K562 (cell line): ENCODE data around the gene CUL3. TPM values are rescaled to one million over a fixed set of nuclear protein-coding genes. Genes with fewer than 3 reads are reported as not detected.

ENCODE experiments used
- CBFA2T2 ChIP-seq: fragments of 450-650 bp; conservative IDR thresholded peaks from 2 replicates; pipeline ENCODE4 v1.6.1; 2017; ENCODE audit warnings: mild to moderate bottlenecking
- CHD1 ChIP-seq: fragments of 200-600 bp; sonication (generic); IDR thresholded peaks from one replicate; pipeline ENCODE4 v1.6.1; 2012; ENCODE audit warnings: mild to moderate bottlenecking, moderate library complexity, low read length, inconsistent platforms
- FOXM1 ChIP-seq, 2 experiments: fragments of 450-650 bp in 1 of 2; sonication (generic) in 1 of 2; formaldehyde crosslinking in 1 of 2; IDR thresholded peaks; 2 replicates each; pipeline versions ENCODE4 v1.6.1 to v1.9.0; 2017 to 2022; ENCODE audit warnings: low read depth in 2 of 2, mild to moderate bottlenecking in 2 of 2, missing genetic modification reagents in 1 of 2, moderate library complexity in 1 of 2
- GMEB1 ChIP-seq: fragments of 250-450 bp; sonication (Bioruptor Pico); IDR thresholded peaks from 2 replicates; pipeline ENCODE4 v1.4.0; 2020; ENCODE audit warnings: mild to moderate bottlenecking
- NFIC ChIP-seq: fragments of 450-650 bp; IDR thresholded peaks from 2 replicates; pipeline ENCODE4 v1.6.1; 2017; ENCODE audit warnings: mild to moderate bottlenecking, inconsistent platforms
- NRF1 ChIP-seq, 2 experiments: fragments of 450-650 bp; IDR thresholded peaks in 1 of 2; conservative IDR thresholded peaks in 1 of 2; 2 replicates each; pipeline ENCODE4 v1.6.1; 2014; ENCODE audit warnings: mild to moderate bottlenecking in 2 of 2
- REST ChIP-seq, 2 experiments: fragments of 450-650 bp; formaldehyde crosslinking in 1 of 2; IDR thresholded peaks; 2 replicates each; pipeline versions ENCODE4 v1.4.0 to v1.6.1; 2014 to 2020; ENCODE audit warnings: mild to moderate bottlenecking in 2 of 2, borderline replicate concordance in 1 of 2, low read depth in 1 of 2
- TFE3 ChIP-seq: fragments of 450-650 bp; formaldehyde crosslinking; IDR thresholded peaks from 2 replicates; pipeline ENCODE4 v1.4.0; 2020; ENCODE audit warnings: mild to moderate bottlenecking, mixed read lengths
- polyA plus RNA-seq, 8 experiments: library from polyadenylated mRNA; depleted of rRNA in 4 of 8; stranded (reverse) in 5 of 8; unstranded in 3 of 8; fragments of >200 nt; fragmentation: Nextera tagmentation in 2 of 8; fragmentation: Illumina TruSeq in 1 of 8; extraction: Ambion mirVana in 2 of 8; extraction: Trizol in 1 of 8; gene quantifications; 2 replicates each; pipeline versions ENCODE4 v1.2.1 to v1.2.3, GENCODE V29; 2011 to 2014; ENCODE audit warnings: inconsistent platforms in 1 of 8, missing spikeins in 1 of 8
- total RNA-seq, 7 experiments: library from RNA; depleted of rRNA in 6 of 7; stranded (reverse); fragments of >200 nt in 6 of 7; fragmentation: Illumina TruSeq in 2 of 7; extraction: Trizol in 2 of 7; gene quantifications; 2 replicates each; pipeline versions ENCODE4 v1.2.1 to v1.2.3, GENCODE V29; 2011 to 2021; ENCODE audit warnings: low replicate concordance in 1 of 7

The CUL3 gene
- total and polyA plus RNA-seq, 9 of the 15 experiments (the other 6 are each of a cell fraction or from before 2014, with no cell fraction given): 31.5 to 71.9 (median 56.4) TPM

GRCh38 chr2:224585211-224586088 is at the start of gene CUL3 (continued):
- TF ChIP-seq REST (IDR thresholded peaks at IDR 0.05; ENCODE audit: borderline replicate concordance): 0 out of 2 replicates have a peak, but pooled peaks have one; percentile 35
- TF ChIP-seq REST (CRISPR knock-in tag; IDR thresholded peaks at IDR 0.05; ENCODE audit: low read depth): no peak
- peak; percentile 3; the same call in 1 of the 2 replicates for TF ChIP-seq NFIC
- TF ChIP-seq TFE3 (CRISPR knock-in tag): 0 out of 2 replicates have a peak, but pooled peaks have one; percentile 3
- TF ChIP-seq FOXM1 (IDR thresholded peaks at IDR 0.05; ENCODE audit: low read depth): peak; percentile 88
- no peak for TF ChIP-seq FOXM1 (CRISPR knock-in tag; IDR thresholded peaks at IDR 0.05; ENCODE audit: low read depth)
- TF ChIP-seq NRF1 (conservative IDR thresholded peaks at IDR 0.05 in 1 of 2, IDR thresholded peaks at IDR 0.05 in 1 of 2): peak; percentile 26 to 33; a peak in 1 of 4 replicates
- peak; percentile 41; the same call in 1 of the 2 replicates for TF ChIP-seq GMEB1 (CRISPR knock-in tag)
- peak; percentile 50; the same call in 1 of the 2 replicates for TF ChIP-seq CBFA2T2
- TF ChIP-seq CHD1: peak; percentile 47
